Astrocyte (in vitro differentiated cells and primary cell): ENCODE measurements around the gene PCDHB16. TPM values are rescaled to one million over a fixed set of nuclear protein-coding genes. Genes with fewer than 3 reads are reported as not detected.
A peak's percentile ranks its signal among the peaks of the same experiment; 100 is the strongest.
"Not testable (repeated sequence)": the region's sequence is repeated elsewhere in the genome, so short reads cannot be mapped to it uniquely, and the experiment has no call there.

Experiments used
- DNase-seq: peaks from one replicate; pipeline ENCODE4 v3.0.0-alpha.2; 2010; ENCODE audit warnings: low read depth
- FAIRE-seq: peaks from 2 replicates; lab custom pipeline; 2011; peaks lifted over from hg19 to GRCh38; lab: Jason Lieb, UNC
- H2AFZ ChIP-seq: 2 replicates; pipeline ENCODE4 v1.6.0; 2012; ENCODE audit warnings: low read depth, low read length, inconsistent platforms
- H3K27ac ChIP-seq: 2 replicates; pipeline ENCODE4 v1.5.1; 2011; ENCODE audit warnings: low read depth, low read length, inconsistent platforms
- H3K27me3 ChIP-seq: 2 replicates; pipeline ENCODE4 v1.6.0; 2011; ENCODE audit warnings: low read length, inconsistent platforms; ENCODE audit not compliant: insufficient read depth
- H3K36me3 ChIP-seq: 2 replicates; pipeline ENCODE4 v1.5.1; 2011; ENCODE audit warnings: low read length, inconsistent platforms; ENCODE audit not compliant: insufficient read depth
- H3K4me1 ChIP-seq: 2 replicates; pipeline ENCODE4 v1.5.1; 2011; ENCODE audit warnings: low read length, inconsistent platforms; ENCODE audit not compliant: insufficient read depth
- H3K4me2 ChIP-seq: 2 replicates; pipeline ENCODE4 v1.6.0; 2012; ENCODE audit warnings: low read length, inconsistent platforms
- H3K4me3 ChIP-seq: 2 replicates; pipeline ENCODE4 v1.5.1; 2011; ENCODE audit warnings: low read depth, mild to moderate bottlenecking, low read length, inconsistent platforms; ENCODE audit not compliant: insufficient read depth
- H3K79me2 ChIP-seq: 2 replicates; pipeline ENCODE4 v1.6.0; 2012; ENCODE audit warnings: mild to moderate bottlenecking, low read length, inconsistent platforms; ENCODE audit not compliant: insufficient read depth
- H3K9ac ChIP-seq: 2 replicates; pipeline ENCODE4 v1.6.0; 2012; ENCODE audit warnings: mild to moderate bottlenecking, low read length, inconsistent platforms
- H3K9me3 ChIP-seq: 2 replicates; pipeline ENCODE4 v1.5.1; 2012; ENCODE audit warnings: low read depth, mild to moderate bottlenecking, low read length, inconsistent platforms; ENCODE audit not compliant: insufficient read depth
- H4K20me1 ChIP-seq: 2 replicates; pipeline ENCODE4 v1.6.0; 2012; ENCODE audit warnings: low read length, inconsistent platforms; ENCODE audit not compliant: insufficient read depth
- H3K27ac Mint-ChIP-seq: one replicate; pipeline ENCODE4 v1.8.0; 2021; ENCODE audit warnings: mild to moderate bottlenecking, mixed read lengths; ENCODE audit not compliant: unreplicated experiment
- H3K27me3 Mint-ChIP-seq: one replicate; pipeline ENCODE4 v1.8.0; 2021; ENCODE audit warnings: low read depth, mixed read lengths; ENCODE audit not compliant: unreplicated experiment
- H3K36me3 Mint-ChIP-seq: one replicate; pipeline ENCODE4 v1.8.0; 2021; ENCODE audit warnings: low read depth, mixed read lengths; ENCODE audit not compliant: unreplicated experiment
- H3K4me1 Mint-ChIP-seq: one replicate; pipeline ENCODE4 v1.8.0; 2021; ENCODE audit warnings: low read depth, mixed read lengths; ENCODE audit not compliant: unreplicated experiment
- H3K4me3 Mint-ChIP-seq: one replicate; pipeline ENCODE4 v1.8.0; 2021; ENCODE audit warnings: mild to moderate bottlenecking, moderate library complexity, mixed read lengths; ENCODE audit not compliant: unreplicated experiment
- H3K9me3 Mint-ChIP-seq: one replicate; pipeline ENCODE4 v1.8.0; 2021; ENCODE audit warnings: mild to moderate bottlenecking, mixed read lengths; ENCODE audit not compliant: unreplicated experiment
- EZH2 ChIP-seq: IDR thresholded peaks from 2 replicates; pipeline ENCODE4 v1.6.1; 2012; ENCODE audit warnings: mild to moderate bottlenecking, low read length, inconsistent platforms; ENCODE audit not compliant: insufficient read depth
- total RNA-seq: library from RNA; stranded (reverse); gene quantifications from 2 replicates; pipeline ENCODE4 v1.2.1, GENCODE V29; 2021
- TF ChIP-seq, protein P1 (sequence below): IDR thresholded peaks from 2 replicates; pipeline ENCODE4 v1.5.1; 2011; ENCODE audit warnings: low read depth, mild to moderate bottlenecking, inconsistent platforms, low read length, moderate library complexity; ENCODE audit not compliant: insufficient read depth

The PCDHB16 gene
- total RNA-seq, 1 donor from 2014 or later, result 3.2 TPM

DNA sequence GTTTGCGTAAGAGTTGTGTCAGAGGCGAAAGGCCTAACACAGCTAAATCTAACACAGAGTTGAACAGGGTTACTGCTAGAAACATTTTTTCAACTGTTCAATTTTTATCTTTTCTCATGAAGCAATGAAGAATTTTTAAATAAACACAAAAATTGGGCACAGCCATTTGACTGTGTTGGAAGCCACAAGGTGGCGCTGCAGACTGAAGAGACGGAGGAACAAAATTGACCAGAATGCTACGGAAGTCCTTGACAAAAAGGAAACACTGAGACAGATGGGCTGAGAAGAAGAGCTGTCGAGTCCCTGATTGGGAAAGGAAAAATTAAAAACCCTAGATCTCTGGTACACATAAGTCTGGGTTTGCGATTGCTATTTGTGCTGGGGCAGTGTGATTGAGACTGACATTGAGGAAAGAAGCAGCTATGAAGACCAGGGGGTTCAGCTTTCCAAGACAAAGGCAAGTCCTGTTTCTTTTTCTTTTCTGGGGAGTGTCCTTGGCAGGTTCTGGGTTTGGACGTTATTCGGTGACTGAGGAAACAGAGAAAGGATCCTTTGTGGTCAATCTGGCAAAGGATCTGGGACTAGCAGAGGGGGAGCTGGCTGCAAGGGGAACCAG lies 4.8 kb downstream of the PCDHB16 start, which contains the start of gene PCDHB9:
PCDHB9 (plus strand) TSS at position 265 of the 616 bp plus-strand sequence; CDS start at position 423, 158 bp downstream.
- H4K20me1 ChIP-seq, result no peaks in the 10 kb centered on the region
- no peaks in the 10 kb centered on the region for H3K79me2 ChIP-seq
- no peak for TF ChIP-seq EZH2
- TF ChIP-seq, protein P1, sequence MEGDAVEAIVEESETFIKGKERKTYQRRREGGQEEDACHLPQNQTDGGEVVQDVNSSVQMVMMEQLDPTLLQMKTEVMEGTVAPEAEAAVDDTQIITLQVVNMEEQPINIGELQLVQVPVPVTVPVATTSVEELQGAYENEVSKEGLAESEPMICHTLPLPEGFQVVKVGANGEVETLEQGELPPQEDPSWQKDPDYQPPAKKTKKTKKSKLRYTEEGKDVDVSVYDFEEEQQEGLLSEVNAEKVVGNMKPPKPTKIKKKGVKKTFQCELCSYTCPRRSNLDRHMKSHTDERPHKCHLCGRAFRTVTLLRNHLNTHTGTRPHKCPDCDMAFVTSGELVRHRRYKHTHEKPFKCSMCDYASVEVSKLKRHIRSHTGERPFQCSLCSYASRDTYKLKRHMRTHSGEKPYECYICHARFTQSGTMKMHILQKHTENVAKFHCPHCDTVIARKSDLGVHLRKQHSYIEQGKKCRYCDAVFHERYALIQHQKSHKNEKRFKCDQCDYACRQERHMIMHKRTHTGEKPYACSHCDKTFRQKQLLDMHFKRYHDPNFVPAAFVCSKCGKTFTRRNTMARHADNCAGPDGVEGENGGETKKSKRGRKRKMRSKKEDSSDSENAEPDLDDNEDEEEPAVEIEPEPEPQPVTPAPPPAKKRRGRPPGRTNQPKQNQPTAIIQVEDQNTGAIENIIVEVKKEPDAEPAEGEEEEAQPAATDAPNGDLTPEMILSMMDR, result peak; percentile 9
- peak within 1 kb of the TSS; percentile 77 for H3K4me3 Mint-ChIP-seq
- no peaks in the 10 kb centered on the region for H3K27me3 Mint-ChIP-seq
- no peak within 1 kb of the TSS for H3K4me3 ChIP-seq
- H2AFZ ChIP-seq, result no peak within 1 kb of the TSS
- FAIRE-seq (no peak), DNase-seq (no peak)
- peaks cover 4% of the 10 kb centered on the region for H3K9me3 ChIP-seq
- no peaks in the 10 kb centered on the region for H3K4me1 ChIP-seq
- peak within 1 kb of the TSS; percentile 5 for H3K4me2 ChIP-seq
- H3K27ac ChIP-seq, result no peak within 1 kb of the TSS
- H3K4me1 Mint-ChIP-seq, result no peaks in the 10 kb centered on the region
- H3K9me3 Mint-ChIP-seq, result peaks cover 25% of the 10 kb centered on the region
- H3K36me3 ChIP-seq, result no peaks in the 10 kb centered on the region
- no peaks in the 10 kb centered on the region for H3K27me3 ChIP-seq
- H3K9ac ChIP-seq, result no peak within 1 kb of the TSS
- no peak within 1 kb of the TSS for H3K27ac Mint-ChIP-seq
- H3K36me3 Mint-ChIP-seq, result peaks cover 16% of the 10 kb centered on the region

DNA sequence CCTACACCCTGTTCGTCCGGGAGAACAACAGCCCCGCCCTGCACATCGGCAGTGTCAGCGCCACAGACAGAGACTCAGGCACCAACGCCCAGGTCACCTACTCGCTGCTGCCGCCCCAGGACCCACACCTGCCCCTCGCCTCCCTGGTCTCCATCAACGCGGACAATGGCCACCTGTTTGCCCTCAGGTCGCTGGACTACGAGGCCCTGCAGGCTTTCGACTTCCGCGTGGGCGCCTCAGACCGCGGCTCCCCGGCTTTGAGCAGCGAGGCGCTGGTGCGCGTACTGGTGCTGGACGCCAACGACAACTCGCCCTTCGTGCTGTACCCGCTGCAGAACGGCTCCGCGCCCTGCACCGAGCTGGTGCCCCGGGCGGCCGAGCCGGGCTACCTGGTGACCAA lies 6.5 kb downstream of the PCDHB16 start:
- Mint-ChIP-seq H3K9me3 (peaks cover 23% of the 10 kb centered on the region), H3K36me3 (peaks cover 15% of the 10 kb centered on the region)
- not testable (repeated sequence) for H3K27me3 ChIP-seq, H3K4me3 Mint-ChIP-seq, H3K4me2 ChIP-seq, FAIRE-seq, H4K20me1 ChIP-seq, H3K4me1 Mint-ChIP-seq, DNase-seq, H3K9me3 ChIP-seq, H3K27ac ChIP-seq, H3K4me3 ChIP-seq, H3K36me3 ChIP-seq, H3K27me3 Mint-ChIP-seq, H3K9ac ChIP-seq, H2AFZ ChIP-seq, H3K4me1 ChIP-seq, H3K79me2 ChIP-seq, H3K27ac Mint-ChIP-seq

DNA sequence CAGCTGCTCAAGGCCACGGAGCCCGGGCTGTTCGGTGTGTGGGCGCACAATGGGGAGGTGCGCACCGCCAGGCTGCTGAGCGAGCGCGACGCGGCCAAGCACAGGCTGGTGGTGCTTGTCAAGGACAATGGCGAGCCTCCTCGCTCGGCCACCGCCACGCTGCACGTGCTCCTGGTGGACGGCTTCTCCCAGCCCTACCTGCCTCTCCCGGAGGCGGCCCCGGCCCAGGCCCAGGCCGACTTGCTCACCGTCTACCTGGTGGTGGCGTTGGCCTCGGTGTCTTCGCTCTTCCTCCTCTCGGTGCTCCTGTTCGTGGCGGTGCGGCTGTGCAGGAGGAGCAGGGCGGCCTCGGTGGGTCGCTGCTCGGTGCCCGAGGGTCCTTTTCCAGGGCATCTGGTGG lies 6.9 kb downstream of the PCDHB16 start:
- H3K4me1 Mint-ChIP-seq, H4K20me1 ChIP-seq, H3K9me3 ChIP-seq, H3K36me3 ChIP-seq, H3K79me2 ChIP-seq, H3K4me2 ChIP-seq, H3K27me3 ChIP-seq, H3K27me3 Mint-ChIP-seq, H3K4me1 ChIP-seq, FAIRE-seq, H3K4me3 Mint-ChIP-seq, DNase-seq, H3K4me3 ChIP-seq, H2AFZ ChIP-seq, H3K9ac ChIP-seq, H3K27ac ChIP-seq: not testable (repeated sequence)
- H3K9me3 Mint-ChIP-seq, result peaks cover 24% of the 10 kb centered on the region
- peaks cover 15% of the 10 kb centered on the region for H3K36me3 Mint-ChIP-seq
- peak overlapping the region; percentile 53 for H3K27ac Mint-ChIP-seq
